Motor neuron (in vitro differentiated cells): Measurements from ENCODE around the gene MRPS27. TPM values are rescaled to one million over a fixed set of nuclear protein-coding genes. Genes with fewer than 3 reads are reported as not detected.
"Not testable (repeated sequence)": the region's sequence is repeated elsewhere in the genome, so short reads cannot be mapped to it uniquely, and the experiment has no call there.

Experiments
- ATAC-seq, 8 experiments: fragments of 200-7000 bp; cut with Tn5 transposase; replicated peaks in 6 of 8; 2 replicates each; pipeline ENCODE4 v1.8.0; 2021; ENCODE audit warnings: mild to moderate bottlenecking in 8 of 8, moderate library complexity in 8 of 8
- H3K27ac ChIP-seq, 2 donors: fragments of 250-450 bp; sonication (Bioruptor Pico); 2 replicates each; pipeline ENCODE4 v1.9.0; 2021; ENCODE audit warnings: antibody characterized with exemption in 2 of 2, mild to moderate bottlenecking in 2 of 2, moderate library complexity in 1 of 2
- H3K4me1 ChIP-seq, 2 donors: fragments of 250-450 bp; sonication (Bioruptor Pico); replicated peaks in 1 of 2; 2 replicates each; pipeline ENCODE4 v1.6.1; 2021; ENCODE audit warnings: antibody characterized with exemption in 2 of 2, mild to moderate bottlenecking in 2 of 2, moderate library complexity in 1 of 2
- H3K4me3 ChIP-seq, 5 donors: fragments of 250-450 bp; sonication (Bioruptor Pico); 2 replicates each; pipeline ENCODE4 v1.9.0; 2021; ENCODE audit warnings: antibody characterized with exemption in 5 of 5, mild to moderate bottlenecking in 5 of 5, moderate library complexity in 4 of 5
- WGBS, 10 experiments: fragments of 450-650 bp; shearing (Covaris generic); methylation state at CpG; one replicate each; pipeline ENCODE4 v1.0.0; 2022; 5-methylcytosine and 5-hydroxymethylcytosine counted together
- in situ Hi-C, 9 experiments: fragments of 400-800 bp; cut with MboI; loops; one replicate each; pipeline ENCODE4 v1.15.0; 2021; ENCODE audit warnings: low sequenced_read_pairs in 9 of 9, low pct_unique_long_range_greater_than_20kb in 2 of 9; ENCODE audit not compliant: unreplicated experiment in 9 of 9
- total RNA-seq, 8 experiments: library from RNA; unstranded; fragments of 300-600 nt; gene quantifications; 2 replicates each; pipeline versions ENCODE4 v1.2.3 to v1.2.4, GENCODE V29; 2022

MRPS27 gene
- total RNA-seq, 8 experiments from 2014 or later = 37.5 to 93.7 (median 48.1) TPM

DNA sequence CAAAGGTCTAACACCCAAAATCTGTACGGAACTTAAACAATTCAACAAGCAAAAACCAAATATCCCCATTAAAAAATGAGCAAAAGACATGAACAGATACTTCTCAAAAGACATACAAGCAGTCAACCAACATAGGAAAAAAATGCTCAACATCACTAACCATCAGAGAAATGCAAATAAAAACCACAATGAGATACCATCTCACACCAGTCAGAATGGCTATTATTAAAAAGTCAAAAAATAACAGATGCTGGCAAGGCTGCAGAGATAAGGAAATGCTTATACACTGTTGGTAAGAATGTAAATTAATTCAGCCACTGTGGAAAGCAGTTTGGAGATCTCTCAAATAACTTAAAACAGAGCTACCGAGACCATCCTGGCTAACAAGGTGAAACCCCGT is 21.9 kb downstream of the MRPS27 start:
- H3K4me1 ChIP-seq = peaks cover 15 to 16% of the 10 kb centered on the region in 2 donors
- H3K4me3 ChIP-seq, H3K27ac ChIP-seq, in situ Hi-C loops, ATAC-seq: not testable (repeated sequence)
- WGBS, 10 experiments = 88 to 100% (median 100%) methylated on average over 1 to 3 of the region's 3 CpGs; no CpG with 5 or more reads in 2 of the 10 experiments

- in situ Hi-C loops = no loop called here
- 60 to 100% (median 88%) methylated on average over 1 to 2 of the region's 2 CpGs for WGBS, 10 experiments
- H3K4me1 ChIP-seq = peaks cover 2 to 3% of the 10 kb centered on the region in 2 donors
- H3K27ac ChIP-seq = no peak overlapping the region
- no peak for ATAC-seq
- H3K4me3 ChIP-seq = no peak overlapping the region
Observed at GRCh38 chr5:72296256-72296655, 23.8 kb downstream of the MRPS27 start.

DNA sequence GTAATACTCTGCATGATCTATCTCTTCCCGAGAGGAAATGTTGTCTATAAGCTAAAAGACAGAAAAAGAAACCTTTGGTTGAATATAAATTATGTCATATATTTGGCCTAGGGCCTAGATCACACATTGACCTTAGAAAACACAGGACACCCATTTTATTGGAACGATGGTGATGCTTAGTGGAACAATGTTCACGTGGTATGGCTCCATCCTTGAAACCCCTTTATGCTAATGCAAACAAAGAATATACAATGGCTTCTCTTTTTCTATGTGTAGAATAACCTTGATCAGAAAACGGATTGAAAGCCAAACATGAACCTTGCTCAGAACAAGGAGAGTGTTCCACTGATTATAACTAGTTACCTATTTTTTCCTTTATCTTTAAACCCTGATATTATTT is 24.5 kb downstream of the MRPS27 start:
- in situ Hi-C loops = no loop called here
- WGBS, 10 experiments = 84 to 100% (median 100%) methylated on average over 2 to 4 of the region's 4 CpGs
- H3K4me3 ChIP-seq = no peak overlapping the region
- H3K27ac ChIP-seq = no peak overlapping the region
- no peak for ATAC-seq
- no peaks in the 10 kb centered on the region for H3K4me1 ChIP-seq

DNA sequence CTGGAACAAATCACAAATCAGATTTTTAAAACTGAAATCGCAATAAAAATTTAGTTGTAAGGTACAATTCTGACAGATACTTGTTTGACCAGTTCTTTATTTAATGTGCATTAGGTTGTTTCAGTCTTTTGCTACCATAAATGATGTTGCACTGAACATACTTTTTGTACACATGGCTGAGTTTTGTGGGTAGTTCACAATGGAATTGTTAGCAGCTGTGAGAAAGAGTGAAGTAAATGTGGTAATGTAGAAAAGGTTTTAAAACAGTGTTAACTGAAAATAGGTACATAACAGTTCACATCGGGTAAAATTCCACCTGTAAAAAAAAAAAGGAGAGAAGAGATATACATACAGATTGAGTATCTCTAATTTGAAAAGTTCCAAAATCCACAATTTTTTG is 25.6 kb downstream of the MRPS27 start:
- in situ Hi-C loops = no loop called here
- ATAC-seq = no peak

GRCh38 chr5:72293495-72294055 is 26.5 kb downstream of the MRPS27 start:
- Histone ChIP-seq H3K4me3 (no peak overlapping the region), H3K27ac (no peak overlapping the region), H3K4me1 (no peaks in the 10 kb centered on the region)
- WGBS, 10 experiments = 80 to 100% (median 95%) methylated on average over 1 to 3 of the region's 3 CpGs
- in situ Hi-C loops = no loop called here
- ATAC-seq = no peak

More for the DNA sequence above, 25.6 kb downstream of the MRPS27 start:
- 10 to 100% (median 96%) methylated on average over 1 to 2 of the region's 2 CpGs for WGBS, 10 experiments
- Histone ChIP-seq H3K4me3 (no peak overlapping the region), H3K4me1 (no peaks in the 10 kb centered on the region), H3K27ac (no peak overlapping the region)

GRCh38 chr5:72292411-72292810 is 27.6 kb downstream of the MRPS27 start:
- Histone ChIP-seq H3K4me3 (no peak overlapping the region), H3K4me1 (no peaks in the 10 kb centered on the region), H3K27ac (no peak overlapping the region)
- ATAC-seq = no peak
- in situ Hi-C loops = no loop called here
- 89 to 100% (median 100%) methylated on average over 1 of the region's 1 CpG; no CpG with 5 or more reads in 2 of the 10 experiments for WGBS, 10 experiments

- in situ Hi-C loops = no loop called here
- Histone ChIP-seq H3K4me1 (no peaks in the 10 kb centered on the region), H3K27ac (no peak overlapping the region), H3K4me3 (no peak overlapping the region)
- ATAC-seq = no peak
- WGBS, 10 experiments = 62 to 100% (median 98%) methylated on average over 1 to 3 of the region's 3 CpGs
Observed at GRCh38 chr5:72291601-72292000, 28.4 kb downstream of the MRPS27 start.

GRCh38 chr5:72290356-72291133 is 29.5 kb downstream of the MRPS27 start:
- Histone ChIP-seq H3K4me3 (no peak overlapping the region), H3K27ac (no peak overlapping the region), H3K4me1 (no peaks in the 10 kb centered on the region)
- in situ Hi-C loops = no loop called here
- no peak for ATAC-seq
- WGBS, 10 experiments = 90 to 100% (median 94%) methylated on average over 2 to 6 of the region's 6 CpGs; no CpG with 5 or more reads in 1 of the 10 experiments

GRCh38 chr5:72288924-72289323 is 31.1 kb downstream of the MRPS27 start:
- Histone ChIP-seq H3K4me1 (no peaks in the 10 kb centered on the region), H3K4me3 (no peak overlapping the region), H3K27ac (no peak overlapping the region)
- ATAC-seq = peak in 2 of 8 experiments; percentile 41 to 88
- WGBS, 10 experiments = 93 to 100% (median 100%) methylated on average over 1 to 2 of the region's 2 CpGs; no CpG with 5 or more reads in 3 of the 10 experiments
- in situ Hi-C loops = no loop called here

DNA sequence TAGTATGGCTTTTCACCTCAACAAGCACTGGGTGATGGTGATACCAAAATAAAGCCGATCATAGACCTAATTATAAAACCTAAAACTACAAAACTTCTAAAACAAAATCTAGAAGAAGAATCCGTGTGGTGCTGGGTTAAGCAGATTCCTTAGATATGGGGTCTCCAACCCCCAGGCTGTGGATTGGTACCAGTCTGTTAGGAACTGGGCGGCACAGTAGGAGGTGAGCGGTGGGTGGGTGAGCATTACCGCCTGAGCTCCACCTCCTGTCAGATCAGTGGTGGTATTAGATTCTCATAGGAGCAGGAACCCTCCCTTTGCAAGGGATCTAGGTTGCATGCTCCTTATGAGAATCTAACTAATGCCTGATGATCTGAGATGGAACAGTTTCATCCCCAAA is 33.2 kb downstream of the MRPS27 start:
- WGBS, 10 experiments = 80 to 100% (median 100%) methylated on average over 1 to 5 of the region's 5 CpGs; no CpG with 5 or more reads in 2 of the 10 experiments
- Histone ChIP-seq H3K4me3 (no peak overlapping the region), H3K4me1 (peaks cover 13 to 14% of the 10 kb centered on the region in 2 donors), H3K27ac (no peak overlapping the region)
- in situ Hi-C loops = no loop called here
- no peak for ATAC-seq

DNA sequence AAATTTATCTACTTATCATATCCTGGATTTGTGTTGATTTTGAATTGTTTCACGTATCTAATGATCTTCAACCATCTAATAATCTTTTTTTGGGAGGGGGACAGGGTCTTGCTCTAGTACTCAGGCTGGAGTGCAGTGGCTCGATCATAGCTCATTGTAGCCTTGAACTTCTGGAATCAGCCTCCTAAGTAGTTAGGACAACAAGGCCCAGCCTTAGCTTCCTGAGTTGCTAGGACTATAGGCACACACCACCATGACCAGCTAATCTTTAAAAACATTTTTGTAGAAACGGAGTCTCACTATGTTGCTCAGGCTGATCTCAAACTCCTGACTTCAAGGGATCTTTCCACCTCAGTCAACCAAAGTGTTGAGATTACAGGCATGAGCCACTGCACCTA is 34.6 kb downstream of the MRPS27 start:
- WGBS, 10 experiments = 78 to 100% (median 90%) methylated on average over 1 to 3 of the region's 3 CpGs; no CpG with 5 or more reads in 1 of the 10 experiments
- H3K4me1 ChIP-seq = peaks cover 26 to 28% of the 10 kb centered on the region in 2 donors
- H3K27ac ChIP-seq = no peak overlapping the region
- H3K4me3 ChIP-seq = no peak overlapping the region
- in situ Hi-C loops = no loop called here
- no peak for ATAC-seq

DNA sequence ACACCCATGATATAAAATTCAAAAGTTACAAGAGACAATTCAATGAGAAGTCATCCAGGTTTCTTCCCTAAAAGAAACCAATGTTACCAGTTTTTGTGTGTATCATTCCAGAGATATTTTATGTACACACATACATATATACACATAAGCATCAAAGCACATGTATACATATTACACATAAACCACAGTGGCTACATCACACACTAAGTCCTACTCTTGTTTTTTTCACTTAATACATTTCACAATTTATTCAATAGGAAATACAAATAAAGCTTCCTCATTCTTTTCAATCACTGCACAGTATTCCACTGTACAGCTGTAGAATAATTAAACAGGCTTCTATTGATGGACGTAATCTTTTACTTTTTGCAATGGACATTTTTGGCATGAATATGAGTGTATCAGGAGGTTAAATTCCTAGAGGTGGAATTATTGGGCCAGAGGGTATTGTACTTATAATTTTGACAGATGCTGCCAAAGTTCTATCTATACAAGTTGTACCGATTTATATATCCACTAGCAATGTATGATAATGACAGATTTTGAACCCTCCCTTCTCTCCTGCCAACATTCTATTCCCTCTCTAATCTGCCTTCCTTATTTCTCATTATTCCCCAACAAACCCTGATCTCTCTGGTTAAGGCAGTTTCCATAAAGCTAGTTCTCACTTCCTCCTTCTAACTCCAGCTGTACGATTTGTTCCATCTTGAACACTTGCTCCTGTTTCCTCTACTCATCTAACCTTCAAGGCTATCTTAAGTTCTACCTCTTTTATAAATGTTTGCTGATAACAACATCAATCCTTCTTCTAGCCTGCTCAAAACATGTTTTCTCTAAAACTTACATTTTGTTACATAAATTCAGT is 35.2 kb downstream of the MRPS27 start:
- Histone ChIP-seq H3K4me3 (no peak overlapping the region), H3K27ac (no peak overlapping the region), H3K4me1 (peaks cover 27 to 29% of the 10 kb centered on the region in 2 donors)
- in situ Hi-C loops = no loop called here
- peak in 1 of 8 experiments; percentile 62 for ATAC-seq
- WGBS, 10 experiments = 57 to 100% (median 100%) methylated on average over 1 to 3 of the region's 3 CpGs

GRCh38 chr5:72283358-72283757 is 36.7 kb downstream of the MRPS27 start:
- no peak overlapping the region for H3K4me3 ChIP-seq
- H3K4me1 ChIP-seq = peaks cover 27 to 29% of the 10 kb centered on the region in 2 donors
- WGBS, 10 experiments = 73 to 100% (median 100%) methylated on average over 1 to 2 of the region's 2 CpGs; no CpG with 5 or more reads in 1 of the 10 experiments
- H3K27ac ChIP-seq = no peak overlapping the region
- in situ Hi-C loops = no loop called here
- no peak for ATAC-seq
